Fibroblast of skin of back (primary cell): ENCODE results near the gene CAMTA1.

Experiments used
- DNase-seq: peaks from one replicate; pipeline ENCODE4 v3.0.0-alpha.2; 2013

CAMTA1 gene

GRCh38 chr1:6985549-6986276 lies 200.5 kb downstream of the CAMTA1 start:
- DNase-seq = no peak

GRCh38 chr1:6986281-6986680 lies 201.0 kb downstream of the CAMTA1 start:
- DNase-seq = no peak

GRCh38 chr1:6987940-6988339 lies 202.7 kb downstream of the CAMTA1 start:
- no peak for DNase-seq

GRCh38 chr1:6988796-6989195 lies 203.5 kb downstream of the CAMTA1 start:
- no peak for DNase-seq

GRCh38 chr1:6989212-6990159 lies 204.2 kb downstream of the CAMTA1 start:
- no peak for DNase-seq

GRCh38 chr1:6991266-6991665 lies 206.0 kb downstream of the CAMTA1 start:
- DNase-seq = peak; percentile 89

- DNase-seq = no peak
Measured at GRCh38 chr1:6995789-6996188, 210.5 kb downstream of the CAMTA1 start.

GRCh38 chr1:6996371-6996770 lies 211.1 kb downstream of the CAMTA1 start:
- no peak for DNase-seq

GRCh38 chr1:6996866-6997265 lies 211.6 kb downstream of the CAMTA1 start:
- DNase-seq = no peak

- no peak for DNase-seq
Measured at GRCh38 chr1:6998267-6998666, 213.0 kb downstream of the CAMTA1 start.

- DNase-seq = no peak
Measured at GRCh38 chr1:6999826-7000225, 214.6 kb downstream of the CAMTA1 start.

- DNase-seq = no peak
Measured at GRCh38 chr1:7000720-7001119, 215.5 kb downstream of the CAMTA1 start.

- no peak for DNase-seq
Measured at GRCh38 chr1:7002728-7003127, 217.5 kb downstream of the CAMTA1 start.

- no peak for DNase-seq
Measured at GRCh38 chr1:7003676-7004075, 218.4 kb downstream of the CAMTA1 start.

GRCh38 chr1:7004181-7004580 lies 218.9 kb downstream of the CAMTA1 start:
- no peak for DNase-seq

GRCh38 chr1:7005762-7006161 lies 220.5 kb downstream of the CAMTA1 start:
- no peak for DNase-seq

- DNase-seq = no peak
Measured at GRCh38 chr1:7006996-7007871, 222.0 kb downstream of the CAMTA1 start.

- DNase-seq = no peak
Measured at GRCh38 chr1:7007902-7008301, 222.6 kb downstream of the CAMTA1 start.

GRCh38 chr1:7008331-7008730 lies 223.1 kb downstream of the CAMTA1 start:
- DNase-seq = no peak

GRCh38 chr1:7008975-7009740 lies 223.9 kb downstream of the CAMTA1 start:
- DNase-seq = no peak

- no peak for DNase-seq
Measured at GRCh38 chr1:7009741-7010525, 224.7 kb downstream of the CAMTA1 start.
